GM19452 (cell line): ENCODE results near the gene WWC2.

Experiments used
- ATAC-seq: cut with Tn5 transposase; IDR thresholded peaks from one replicate; pipeline ENCODE4 v1.9.1; 2021; ENCODE audit not compliant: unreplicated experiment

WWC2 gene

DNA sequence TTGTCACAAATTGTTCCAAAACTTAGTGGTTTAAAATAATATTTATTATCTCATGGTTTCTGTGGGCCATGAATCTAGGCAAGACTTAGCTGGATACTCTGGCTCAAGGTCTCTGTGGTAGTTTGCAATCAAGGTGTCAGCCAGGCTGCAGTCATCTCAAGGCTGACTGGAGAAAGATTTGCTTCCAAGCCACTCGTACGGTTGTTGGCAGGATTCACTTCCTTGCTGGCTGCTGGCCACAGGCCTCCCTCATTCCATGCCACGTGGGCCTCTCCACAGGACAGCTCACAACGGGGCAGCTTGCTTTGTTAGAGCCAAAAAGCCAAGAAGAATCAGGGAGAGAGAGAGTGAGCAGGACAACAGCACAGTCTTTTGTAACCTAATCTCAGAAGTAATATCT, 101.4 kb downstream of the WWC2 start:
- no peak for ATAC-seq

DNA sequence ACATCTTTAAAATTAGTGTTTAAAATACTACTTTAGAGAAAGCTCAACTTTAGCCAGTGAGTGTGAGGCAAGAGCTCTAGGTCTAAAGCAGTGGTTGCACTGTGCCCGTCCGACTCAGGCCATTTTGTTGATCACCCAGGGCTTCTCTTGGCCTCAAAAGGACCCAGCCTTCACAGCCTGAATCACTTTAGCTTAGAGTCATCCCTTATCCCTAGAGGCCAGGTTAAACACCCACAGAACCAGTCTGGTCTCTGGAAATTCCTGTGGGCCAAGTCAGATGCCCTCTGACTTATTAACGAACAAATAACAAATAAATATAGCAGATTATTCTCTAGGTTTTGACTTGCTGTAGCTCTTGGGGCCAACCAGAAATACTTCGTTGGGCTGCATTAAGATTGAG, 102.3 kb downstream of the WWC2 start:
- ATAC-seq, result no peak

DNA sequence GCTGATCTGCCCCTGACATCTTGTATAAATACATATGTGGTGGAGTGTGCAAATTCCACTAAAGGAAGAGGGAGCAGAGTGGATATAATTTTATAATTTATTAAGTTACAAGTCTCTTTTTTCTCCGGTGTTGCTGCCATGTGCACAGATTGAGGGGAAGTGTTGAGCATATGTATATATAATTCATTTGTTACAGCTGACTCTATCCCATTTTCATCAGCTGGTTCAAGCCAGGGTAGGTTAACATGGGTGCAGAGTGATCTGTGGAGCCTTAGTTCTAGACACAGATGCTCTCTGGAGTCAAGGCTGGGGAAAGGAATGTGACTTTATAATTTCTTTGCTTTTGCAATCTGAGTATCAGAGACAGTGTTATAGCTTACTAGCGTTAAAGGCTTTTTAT, 103.5 kb downstream of the WWC2 start:
- ATAC-seq, result no peak

DNA sequence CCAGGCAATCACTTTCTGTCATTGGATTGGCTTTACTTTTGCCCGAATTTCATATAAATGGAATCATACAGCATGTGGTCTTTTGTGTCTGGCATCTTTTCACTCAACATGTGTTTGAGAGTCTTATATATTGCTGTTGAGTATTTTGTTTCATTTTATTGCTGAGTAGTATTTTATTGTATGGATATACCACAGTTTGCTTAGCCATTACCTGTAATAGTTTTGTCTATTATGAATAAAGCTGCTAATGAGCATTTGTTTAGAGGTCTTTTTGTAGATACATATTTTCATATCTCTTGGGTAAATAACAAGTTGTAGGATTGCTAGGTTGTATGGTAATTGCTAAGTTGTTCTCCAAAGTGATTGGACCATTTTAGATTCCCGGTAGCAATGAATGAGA, 105.7 kb downstream of the WWC2 start:
- no peak for ATAC-seq

DNA sequence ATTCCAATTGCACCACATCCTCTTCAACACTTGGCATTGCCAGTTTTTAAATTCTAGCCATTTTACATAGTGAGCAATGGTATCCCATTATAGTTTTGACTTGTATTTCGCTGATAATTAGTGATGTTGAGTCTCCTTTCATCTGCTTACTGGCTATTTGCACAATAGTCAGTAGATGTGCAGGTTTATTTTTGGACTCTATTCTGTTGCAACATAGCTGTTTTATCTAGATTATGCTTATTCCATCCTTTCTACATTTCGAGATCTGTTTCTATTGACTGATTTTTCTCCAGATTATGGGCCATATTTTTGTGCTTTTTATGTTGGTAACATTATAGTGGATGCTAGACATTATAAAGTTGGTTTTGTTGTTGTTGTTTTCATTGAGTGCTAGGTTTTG, 106.1 kb downstream of the WWC2 start:
- no peak for ATAC-seq

DNA sequence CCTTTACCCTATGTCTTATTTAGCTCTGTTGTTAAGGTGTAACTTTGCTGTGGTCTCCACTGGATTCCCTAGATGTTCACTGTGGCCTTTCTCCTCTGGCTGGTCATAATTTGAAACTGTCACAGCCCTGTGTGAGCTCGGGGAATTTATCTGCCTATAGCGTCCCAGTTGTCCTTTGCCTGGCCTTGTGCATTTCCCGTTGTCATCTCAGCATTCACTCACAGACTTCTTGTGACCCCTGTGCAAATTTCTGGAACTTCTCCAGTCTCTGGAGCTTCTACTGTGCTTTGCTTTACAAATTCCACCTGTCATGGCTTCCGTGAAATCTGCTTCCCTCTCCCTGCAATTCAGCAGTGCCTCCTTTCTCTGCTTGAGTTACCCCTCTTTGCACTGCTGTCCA, 106.7 kb downstream of the WWC2 start:
- ATAC-seq, result no peak

DNA sequence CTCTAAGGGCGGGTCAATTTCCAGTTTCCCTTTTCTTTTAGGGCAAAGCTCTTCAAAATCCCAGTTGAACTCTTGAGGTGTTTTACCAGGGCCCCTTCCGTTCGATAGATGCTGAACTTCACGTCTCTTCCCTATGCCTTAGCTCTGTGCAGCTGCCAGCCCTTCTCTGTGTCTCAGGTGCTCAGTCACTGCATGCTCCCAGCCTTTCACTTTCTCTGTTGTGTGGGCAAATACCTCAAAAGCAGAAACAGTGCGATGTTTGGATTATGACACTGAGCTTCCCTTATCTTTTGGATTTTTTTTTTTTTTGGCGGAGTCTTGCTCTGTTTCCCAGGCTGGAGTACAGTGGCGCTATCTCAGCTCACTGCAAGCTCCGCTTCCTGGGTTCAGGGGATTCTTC, 112.5 kb downstream of the WWC2 start:
- ATAC-seq, result no peak

DNA sequence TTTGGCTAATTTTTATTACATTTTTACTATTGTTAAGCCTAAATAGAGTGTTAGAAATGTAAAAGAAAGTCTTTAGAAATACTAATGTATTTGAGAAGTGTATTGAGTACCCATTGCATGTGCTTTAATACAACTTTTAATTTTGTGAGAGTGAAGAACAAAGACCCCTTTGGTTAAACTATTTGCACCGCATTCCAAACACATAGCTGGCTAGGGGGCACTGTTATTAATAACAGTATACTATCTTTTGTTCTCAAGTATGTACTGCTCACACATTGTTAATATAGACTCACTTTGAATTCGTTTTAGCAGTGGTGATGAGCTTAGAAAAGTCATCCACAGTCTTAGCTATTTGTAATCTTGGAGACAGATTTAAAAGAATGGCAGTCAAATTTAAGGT, 114.9 kb downstream of the WWC2 start:
- no peak for ATAC-seq

DNA sequence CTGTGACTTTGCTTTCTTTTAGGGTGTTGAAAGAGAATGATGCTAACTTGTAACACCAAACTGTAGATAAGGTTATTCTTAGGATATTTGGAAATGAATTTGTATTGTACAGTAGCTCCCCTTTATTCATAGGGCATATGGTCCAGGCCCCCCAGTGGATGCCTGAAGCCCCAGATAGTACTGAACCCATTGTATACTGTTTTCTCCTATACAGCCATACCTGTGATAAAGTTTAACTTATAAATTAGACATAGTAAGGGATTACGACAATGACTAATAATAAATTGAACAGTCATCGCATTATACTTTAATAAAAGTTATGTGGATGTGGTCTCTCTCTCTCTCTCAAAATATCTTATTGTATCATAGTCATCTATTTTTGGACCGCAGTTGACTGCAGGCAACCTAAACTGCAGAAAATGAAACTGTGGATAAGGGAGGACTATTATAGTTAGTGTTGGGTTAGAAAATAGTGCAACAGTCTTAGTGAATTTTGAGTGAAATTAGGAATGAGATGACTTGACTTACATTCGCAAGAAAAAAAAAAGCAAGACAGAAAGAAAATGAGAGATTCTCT, 115.9 kb downstream of the WWC2 start:
- no peak for ATAC-seq

DNA sequence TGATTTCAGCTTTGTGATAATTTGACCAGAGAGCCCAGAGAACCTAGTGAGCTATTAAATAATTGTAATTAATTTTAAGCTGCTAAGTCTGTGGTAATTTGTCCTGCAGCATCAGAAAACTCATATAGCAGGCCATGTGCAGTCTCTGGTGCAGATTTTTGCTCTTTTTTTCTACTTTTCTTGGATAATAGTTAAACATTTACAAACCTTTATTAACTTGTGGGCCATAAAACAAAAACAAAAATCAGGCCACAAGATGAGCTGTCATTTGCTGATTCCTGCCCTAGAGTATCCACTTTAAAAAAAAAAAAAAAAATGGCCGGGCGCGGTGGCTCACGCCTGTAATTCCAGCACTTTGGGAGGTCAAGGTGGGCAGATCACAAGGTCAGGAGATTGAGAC, 121.2 kb downstream of the WWC2 start:
- no peak for ATAC-seq

DNA sequence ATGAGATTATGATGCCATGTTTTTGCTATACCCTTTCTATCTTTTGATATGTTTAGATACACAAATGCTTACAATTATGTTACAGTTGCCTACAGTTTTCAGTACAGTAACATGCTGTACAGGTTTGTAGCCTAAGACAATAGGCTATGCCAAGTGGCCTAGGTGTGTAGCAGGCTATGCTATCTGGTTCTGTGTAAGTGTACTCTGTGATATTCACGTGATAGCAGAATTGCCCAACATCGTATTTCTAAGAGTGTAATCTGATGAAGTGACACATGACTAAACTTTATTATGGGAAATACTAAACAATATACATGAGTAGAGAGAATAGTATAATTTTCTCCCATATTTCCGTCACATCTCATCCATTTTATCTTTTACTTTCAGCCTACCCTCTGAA, 124.0 kb downstream of the WWC2 start:
- ATAC-seq, result no peak

DNA sequence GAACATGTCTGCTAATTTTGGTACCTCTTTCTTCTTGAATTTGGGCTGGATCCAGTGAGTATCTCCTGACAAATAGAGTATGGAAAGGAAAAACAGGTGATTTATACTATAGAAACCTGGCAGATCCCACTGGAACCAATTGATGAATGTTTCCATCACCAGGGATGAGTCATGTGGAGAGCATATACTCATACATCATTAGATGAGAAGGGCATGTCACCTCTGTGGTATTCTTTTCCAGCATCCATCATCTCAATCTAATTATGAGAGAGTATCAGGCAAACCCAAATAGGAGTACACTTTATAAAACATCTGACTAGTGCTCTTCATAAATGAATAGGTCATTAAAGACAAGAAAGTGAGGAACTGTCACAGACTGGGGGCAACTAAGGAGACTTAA, 130.3 kb downstream of the WWC2 start:
- ATAC-seq, result no peak

DNA sequence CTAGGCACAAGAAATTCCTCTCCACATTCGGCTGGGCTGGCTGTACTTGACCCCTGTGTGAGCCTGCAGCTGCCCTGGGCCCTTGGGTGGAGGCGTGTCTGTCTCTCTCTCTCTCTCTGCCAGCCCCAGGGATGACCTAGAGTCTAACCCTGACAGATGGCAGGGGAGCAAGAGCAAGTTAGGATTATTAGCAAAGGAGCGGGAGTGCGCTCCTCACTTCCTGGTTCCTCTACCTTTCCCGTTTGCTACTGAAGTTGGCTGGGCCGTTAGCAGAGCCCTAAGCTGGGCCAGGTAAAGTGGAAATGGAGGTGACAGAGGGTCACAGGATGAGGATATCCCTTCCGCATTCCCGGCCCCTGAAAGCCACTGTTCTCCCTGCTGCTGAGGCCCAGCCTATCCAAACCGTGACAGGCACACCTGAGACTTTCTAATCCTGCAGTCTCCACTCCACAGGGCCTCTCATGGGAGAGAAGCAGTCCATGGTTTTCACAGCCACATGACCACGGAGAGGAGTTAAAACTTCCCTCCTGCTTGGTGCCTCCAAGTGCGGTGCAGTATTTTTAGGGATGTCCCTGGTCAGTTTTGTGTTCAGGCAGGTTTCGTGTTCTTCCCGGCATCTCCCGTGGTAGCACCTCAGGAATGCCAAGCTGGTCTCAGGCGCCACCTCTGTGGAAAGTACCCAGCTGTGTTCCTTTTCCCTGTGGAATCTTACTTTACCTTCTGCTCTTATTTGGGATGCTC, 141.7 kb downstream of the WWC2 start:
- ATAC-seq, result no peak

DNA sequence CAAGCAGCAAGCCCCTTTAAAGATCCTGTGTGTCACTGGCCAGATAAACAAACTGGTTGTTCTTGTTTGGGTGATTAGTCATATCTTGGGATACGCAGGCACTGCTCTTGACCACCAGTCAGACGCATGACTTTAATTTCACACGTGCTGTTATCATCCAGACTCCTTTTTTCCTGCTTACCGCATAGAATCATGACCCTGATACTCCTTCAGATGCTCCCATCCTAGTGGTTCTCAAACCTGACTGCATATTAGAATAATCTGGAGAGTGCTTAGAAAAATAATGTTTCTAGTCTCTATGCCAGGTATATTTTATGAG, 142.2 kb downstream of the WWC2 start:
- ATAC-seq, result no peak

DNA sequence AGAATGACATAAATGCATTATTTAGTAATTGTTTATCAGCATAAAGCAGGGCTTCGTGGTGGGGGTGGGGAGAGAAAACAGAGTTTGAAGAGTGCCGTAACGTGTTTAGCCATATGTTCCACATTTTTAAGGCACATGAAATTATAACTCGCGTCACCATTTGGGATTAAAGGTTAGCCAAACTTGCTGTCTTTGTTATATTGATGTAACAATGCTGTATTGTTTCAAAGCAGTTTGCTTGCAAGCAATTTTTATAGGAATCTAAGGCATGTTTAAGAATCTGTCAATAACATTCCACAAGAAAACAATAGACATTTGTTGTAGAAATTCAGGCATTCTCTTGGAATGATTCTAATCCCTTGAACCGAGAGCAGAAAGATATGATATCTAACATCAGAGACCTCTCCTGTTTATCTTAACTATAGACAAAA, 142.7 kb downstream of the WWC2 start:
- ATAC-seq, result no peak

DNA sequence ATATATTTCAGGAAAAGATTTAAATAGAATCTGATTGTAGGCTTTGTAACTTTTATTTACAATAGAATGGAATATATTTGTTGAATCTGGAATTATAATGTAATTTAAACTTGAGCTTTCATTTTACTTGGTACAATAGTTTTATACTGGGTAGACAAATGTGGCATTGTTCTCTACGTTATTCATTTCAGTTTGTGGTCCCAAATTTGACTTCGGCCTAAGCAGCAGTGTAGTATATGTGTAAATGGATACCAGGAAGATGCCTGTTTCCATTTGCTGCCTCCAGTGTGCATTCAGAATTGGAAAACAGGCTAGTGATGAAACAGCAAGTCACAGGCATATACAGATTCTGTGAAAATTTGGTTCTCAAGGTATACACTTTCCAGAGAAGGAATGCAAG, 143.2 kb downstream of the WWC2 start:
- ATAC-seq, result no peak

DNA sequence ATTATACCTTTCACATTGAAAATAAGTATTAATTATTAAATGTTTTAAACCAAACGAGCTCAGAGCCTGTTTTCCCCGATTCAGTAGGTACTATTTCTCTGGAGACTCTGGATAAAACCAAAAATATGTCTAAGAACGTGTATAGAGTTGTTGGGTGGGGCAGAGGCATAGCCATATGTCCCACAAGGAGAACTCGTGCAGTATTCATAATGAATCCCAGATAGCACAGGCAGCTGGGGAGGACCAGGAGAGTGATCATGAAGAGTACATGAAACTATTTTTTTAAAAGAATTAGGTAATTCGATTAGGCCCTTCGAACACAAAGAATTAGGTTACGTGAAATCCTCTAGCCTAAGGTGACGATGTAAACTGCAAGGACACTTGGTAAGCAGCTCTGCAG, 145.0 kb downstream of the WWC2 start:
- no peak for ATAC-seq

DNA sequence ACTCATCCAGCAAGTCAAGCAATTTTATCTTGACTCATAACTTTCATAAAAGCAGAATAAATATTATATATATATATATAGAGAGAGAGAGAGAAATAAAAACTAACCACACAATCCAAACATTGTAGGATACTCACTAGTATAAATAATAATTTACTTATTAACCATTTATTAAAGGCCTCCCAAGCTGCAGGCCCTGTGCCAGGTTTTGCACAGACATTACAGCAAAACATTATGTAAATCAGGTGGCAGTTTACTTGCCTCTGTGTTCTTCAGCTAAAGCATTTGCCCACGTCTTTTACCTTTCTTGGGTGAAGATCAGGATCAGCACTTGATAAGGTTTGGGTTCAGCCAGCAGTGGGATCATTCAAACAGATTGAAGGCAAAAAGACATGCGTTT, 145.4 kb downstream of the WWC2 start:
- no peak for ATAC-seq

DNA sequence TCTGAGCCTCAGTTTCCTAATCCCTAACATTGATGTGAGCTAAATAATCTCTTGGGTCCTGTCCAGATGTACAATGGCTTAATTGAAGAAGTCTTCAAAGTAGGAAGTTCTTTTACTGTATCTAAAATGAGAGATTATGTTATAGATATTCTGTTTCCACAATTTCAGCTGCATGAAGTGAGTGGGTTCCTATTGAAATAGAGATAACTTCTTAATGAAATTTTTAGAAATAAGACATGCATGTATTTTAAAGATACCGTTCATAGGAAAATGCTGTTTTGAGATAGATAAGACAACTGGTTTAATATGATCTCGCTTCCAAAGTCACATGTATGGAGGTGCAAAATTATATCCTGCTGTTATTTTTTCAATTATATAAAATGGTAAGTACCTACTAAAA, 149.1 kb downstream of the WWC2 start:
- no peak for ATAC-seq

DNA sequence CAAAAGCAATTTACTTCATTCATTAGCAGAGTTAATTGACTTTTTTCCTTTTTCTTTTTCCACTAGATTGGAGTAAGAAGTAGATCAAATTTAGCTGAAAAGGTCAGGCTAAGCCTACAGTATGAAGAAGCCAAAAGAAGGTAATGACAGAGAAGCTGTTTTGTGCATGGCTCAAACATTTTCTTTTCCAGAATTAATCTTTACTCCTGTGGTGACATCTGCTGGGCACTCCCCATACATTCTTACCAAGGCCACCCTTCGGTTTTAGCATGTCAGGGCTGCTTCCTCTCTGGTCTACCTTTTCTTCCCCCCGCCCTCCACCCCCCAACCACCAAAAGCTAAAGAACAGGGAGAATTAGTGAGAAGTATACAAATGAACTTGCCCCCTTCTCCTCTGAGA, 150.8 kb downstream of the WWC2 start:
- ATAC-seq, result no peak

DNA sequence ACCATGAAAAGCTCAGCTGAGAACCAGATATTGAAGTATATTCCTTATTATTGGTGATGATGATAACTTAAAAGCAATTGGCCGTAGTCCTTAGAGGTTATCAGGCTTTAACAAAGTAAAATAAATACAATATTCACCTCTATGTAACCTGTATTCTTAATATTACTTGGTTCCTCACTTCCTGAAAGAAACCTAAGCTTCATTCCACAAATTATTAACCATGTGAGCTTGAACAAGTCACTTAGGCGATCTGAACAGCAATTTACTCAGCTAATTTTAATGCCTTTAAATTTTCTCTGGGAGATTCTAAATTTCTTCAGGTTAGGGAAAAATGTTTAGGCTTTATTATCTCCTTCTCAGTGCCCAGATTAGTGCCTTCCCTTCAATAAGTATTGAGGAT, 151.8 kb downstream of the WWC2 start:
- no peak for ATAC-seq

DNA sequence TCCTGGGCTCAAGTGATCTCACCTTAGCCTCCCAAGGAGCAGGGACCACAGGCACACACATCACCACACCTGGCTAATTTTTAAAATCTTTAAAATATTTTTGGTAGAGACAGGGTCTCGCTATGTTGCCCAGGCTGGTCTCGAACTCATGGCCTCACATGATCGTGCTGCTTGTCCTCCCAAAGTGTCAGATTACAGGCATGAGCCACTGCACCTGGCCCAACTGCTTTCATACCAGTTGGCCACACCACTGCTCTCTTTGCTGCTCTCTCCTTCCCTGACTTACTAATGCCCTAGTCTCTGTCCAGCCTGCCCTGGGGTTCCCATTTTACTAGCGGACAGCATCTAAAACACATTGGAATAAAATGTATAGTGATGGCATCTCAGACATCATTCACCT, 153.9 kb downstream of the WWC2 start:
- ATAC-seq, result no peak

DNA sequence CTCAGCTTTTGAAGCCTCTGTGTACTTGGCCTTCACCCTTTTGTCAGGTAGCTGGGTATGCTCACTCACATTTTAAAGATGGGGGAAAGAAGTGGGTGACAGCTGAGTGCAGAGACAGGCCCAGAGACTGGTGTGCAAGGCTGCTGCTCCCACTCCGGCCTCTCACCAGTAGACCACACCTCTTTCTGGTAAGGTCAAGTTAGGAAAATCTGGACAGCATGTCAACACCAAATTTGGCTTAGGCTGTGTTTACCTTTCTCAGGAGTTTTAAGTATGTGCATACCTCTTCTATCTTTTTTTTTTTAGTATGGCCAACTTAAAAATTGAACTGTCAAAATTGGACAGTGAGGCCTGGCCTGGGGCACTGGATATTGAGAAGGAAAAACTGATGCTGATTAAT, 154.4 kb downstream of the WWC2 start:
- no peak for ATAC-seq
